Stomach smooth muscle (tissue), 2 donors: ENCODE data around the gene ARHGEF28.

ENCODE experiments used
- H3K27ac ChIP-seq: one replicate; pipeline ENCODE4 v1.7.0; 2013; ENCODE audit warnings: mild to moderate bottlenecking, low read length, inconsistent platforms
- H3K27me3 ChIP-seq, 2 donors: one replicate each; pipeline ENCODE4 v1.7.0; 2013; ENCODE audit warnings: low read length in 2 of 2; ENCODE audit not compliant: insufficient read depth in 2 of 2, control insufficient read depth in 1 of 2
- H3K36me3 ChIP-seq, 2 donors: one replicate each; pipeline ENCODE4 v1.7.0; 2013; ENCODE audit warnings: low read length in 2 of 2; ENCODE audit not compliant: control insufficient read depth in 2 of 2, insufficient read depth in 2 of 2
- H3K4me1 ChIP-seq: one replicate; pipeline ENCODE4 v1.7.0; 2013; ENCODE audit warnings: low read length; ENCODE audit not compliant: control insufficient read depth, insufficient read depth
- H3K4me3 ChIP-seq, 2 donors: one replicate each; pipeline ENCODE4 v1.7.0; 2013; ENCODE audit warnings: low read length in 2 of 2
- H3K9ac ChIP-seq, 2 donors: one replicate each; pipeline ENCODE4 v1.7.0; 2013; ENCODE audit warnings: low read length in 2 of 2, mild to moderate bottlenecking in 1 of 2
- H3K9me3 ChIP-seq, 2 donors: one replicate each; pipeline ENCODE4 v1.7.0; 2013; ENCODE audit warnings: low read length in 2 of 2; ENCODE audit not compliant: control insufficient read depth in 2 of 2
- donor health status: healthy.
- donor health status: Pancreatic carcinoma.

ARHGEF28 gene

DNA sequence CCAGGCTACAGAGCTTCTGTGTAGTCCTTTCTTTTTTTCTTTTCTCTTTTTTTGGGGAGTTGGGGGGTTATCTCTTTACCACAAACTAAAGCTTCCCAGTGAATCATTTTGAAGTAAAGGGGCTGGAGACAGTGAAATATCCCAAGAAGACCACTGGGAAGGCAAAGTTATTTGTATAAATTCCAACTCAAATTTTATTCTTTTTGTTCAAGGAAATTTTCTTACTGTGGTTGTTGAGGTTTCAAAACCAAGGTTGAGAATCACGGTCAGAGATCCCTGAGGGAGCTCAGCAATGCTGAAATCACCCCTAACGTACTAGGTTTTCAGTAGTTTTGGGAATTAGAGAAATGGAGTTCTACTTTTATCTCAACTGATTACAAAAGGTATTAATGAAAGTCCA, 175.7 kb downstream of the ARHGEF28 start:
- Histone ChIP-seq H3K9me3 (no peaks in the 10 kb centered on the region), H3K27me3 (no peaks in the 10 kb centered on the region), H3K9ac (no peak overlapping the region), H3K36me3 (no peaks in the 10 kb centered on the region), H3K27ac (no peak overlapping the region), H3K4me1 (no peaks in the 10 kb centered on the region), H3K4me3 (no peak overlapping the region)

DNA sequence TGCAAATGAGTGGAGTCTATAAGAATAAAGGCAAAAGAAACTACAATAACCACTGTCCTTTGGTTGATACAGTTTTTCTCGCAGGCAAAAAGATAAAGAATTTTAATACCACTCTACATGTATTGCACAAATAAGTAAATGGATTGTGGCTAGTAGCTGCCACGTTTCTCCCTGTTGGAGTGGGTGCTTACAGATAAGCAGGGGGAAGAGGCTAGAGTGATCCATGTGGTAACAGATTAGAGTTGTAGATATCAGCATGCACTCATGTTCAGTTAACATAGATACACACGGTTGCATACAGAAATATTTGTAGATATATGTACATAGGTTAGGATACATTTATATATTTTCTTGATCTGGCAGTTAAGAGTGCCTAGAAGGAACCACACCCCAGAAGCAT, 179.5 kb downstream of the ARHGEF28 start:
- Histone ChIP-seq H3K27ac (no peak overlapping the region), H3K9ac (no peak overlapping the region), H3K4me1 (no peaks in the 10 kb centered on the region), H3K27me3 (no peaks in the 10 kb centered on the region), H3K36me3 (no peaks in the 10 kb centered on the region), H3K4me3 (no peak overlapping the region), H3K9me3 (no peaks in the 10 kb centered on the region)

DNA sequence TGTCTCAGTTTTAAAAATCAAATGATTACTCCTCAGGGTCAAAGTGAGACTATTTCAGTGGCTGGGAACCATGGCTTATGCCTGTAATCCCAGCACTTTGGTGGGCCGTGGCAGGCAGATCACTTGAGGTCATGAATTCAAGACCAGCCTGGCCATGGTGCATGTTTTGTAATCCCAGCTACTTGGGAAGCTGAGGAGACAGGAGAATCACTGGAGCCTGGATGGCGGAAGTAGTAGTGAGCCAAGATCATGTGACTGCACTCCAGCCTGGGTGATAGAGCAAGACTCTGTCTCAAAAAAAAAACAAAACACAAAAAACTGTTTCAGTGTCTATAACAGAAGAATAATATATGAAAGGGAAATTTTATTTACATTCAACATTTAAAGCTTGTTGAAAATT, 182.9 kb downstream of the ARHGEF28 start:
- Histone ChIP-seq H3K9me3 (no peaks in the 10 kb centered on the region), H3K9ac (no peak overlapping the region), H3K4me3 (no peak overlapping the region), H3K27ac (no peak overlapping the region), H3K36me3 (no peaks in the 10 kb centered on the region), H3K27me3 (no peaks in the 10 kb centered on the region), H3K4me1 (no peaks in the 10 kb centered on the region)

DNA sequence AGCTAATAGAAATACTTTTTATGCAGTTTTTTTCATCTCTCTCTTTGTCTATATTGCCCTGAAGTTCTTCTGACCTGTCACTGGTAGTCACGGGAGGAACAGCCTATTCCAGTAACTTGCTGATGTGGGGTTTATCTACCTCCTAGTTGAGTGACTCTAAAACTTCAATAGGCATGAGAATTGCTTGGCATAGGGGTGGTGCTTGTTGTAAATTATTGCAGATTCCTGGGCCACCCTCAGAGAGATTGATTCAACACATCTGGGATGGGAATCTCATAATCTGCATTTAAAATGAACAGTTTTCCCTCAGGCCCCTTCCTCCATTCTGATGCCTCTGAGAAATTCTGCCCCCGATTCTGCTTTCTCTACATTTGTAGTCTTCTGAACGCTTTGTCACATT, 184.4 kb downstream of the ARHGEF28 start:
- Histone ChIP-seq H3K27ac (no peak overlapping the region), H3K9me3 (no peaks in the 10 kb centered on the region), H3K9ac (no peak overlapping the region), H3K27me3 (no peaks in the 10 kb centered on the region), H3K4me3 (no peak overlapping the region), H3K36me3 (no peaks in the 10 kb centered on the region), H3K4me1 (no peaks in the 10 kb centered on the region)

DNA sequence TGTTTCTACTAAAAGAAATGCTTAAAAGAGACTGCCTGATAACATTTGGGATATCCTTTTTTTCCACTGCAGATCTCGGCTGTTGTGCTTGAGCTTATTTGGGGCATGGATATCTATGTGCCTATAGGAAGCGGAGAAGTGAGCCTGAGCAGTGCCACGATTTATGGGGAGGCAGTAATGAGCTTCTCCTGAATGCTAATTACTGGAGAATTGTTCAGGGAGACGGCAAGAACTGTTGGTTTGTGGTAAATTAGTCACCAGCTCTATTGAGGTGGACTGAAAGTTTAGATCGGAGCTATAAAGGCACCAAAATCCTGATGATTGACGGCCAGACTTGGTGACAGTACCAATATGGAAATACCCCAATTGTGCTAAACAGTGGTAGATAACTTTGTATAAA, 186.5 kb downstream of the ARHGEF28 start:
- H3K36me3 ChIP-seq, result no peaks in the 10 kb centered on the region
- no peak overlapping the region for H3K27ac ChIP-seq
- no peaks in the 10 kb centered on the region for H3K9me3 ChIP-seq
- H3K27me3 ChIP-seq, result no peaks in the 10 kb centered on the region
- H3K9ac ChIP-seq, result no peak overlapping the region
- H3K4me1 ChIP-seq, result no peaks in the 10 kb centered on the region
- no peak overlapping the region for H3K4me3 ChIP-seq

DNA sequence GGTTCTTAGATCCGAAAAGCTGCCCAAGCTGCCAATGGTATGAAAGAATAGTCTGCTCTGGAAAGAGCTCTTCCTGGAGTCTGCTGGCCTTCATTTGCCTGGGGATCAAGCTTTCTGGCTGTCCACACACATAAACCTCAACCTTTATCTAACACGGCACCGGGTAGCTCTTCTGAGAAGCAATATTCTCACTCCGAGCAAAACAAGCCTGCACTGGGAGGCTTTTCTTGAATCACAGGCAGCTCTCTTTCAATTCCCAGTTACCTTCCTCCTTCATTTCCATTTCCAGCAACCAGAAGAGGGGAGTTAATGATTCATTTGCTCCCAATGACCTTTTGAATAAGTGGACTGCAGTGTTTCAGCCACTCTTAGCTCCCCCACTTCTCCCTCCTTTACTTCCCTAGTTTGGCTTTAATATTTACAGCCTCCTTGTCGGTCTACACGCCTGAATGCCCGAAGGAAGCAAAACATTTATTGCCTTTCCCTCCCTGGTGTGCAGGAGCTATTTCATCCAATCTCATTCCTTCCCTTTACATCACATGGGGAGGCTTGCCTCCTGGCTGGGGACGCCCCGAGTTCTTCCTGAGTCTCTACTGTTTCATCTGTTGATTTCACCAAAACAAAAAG, 187.1 kb downstream of the ARHGEF28 start:
- no peak overlapping the region for H3K27ac ChIP-seq
- H3K4me3 ChIP-seq, result no peak overlapping the region
- no peak overlapping the region for H3K9ac ChIP-seq
- no peaks in the 10 kb centered on the region for H3K36me3 ChIP-seq
- no peaks in the 10 kb centered on the region for H3K27me3 ChIP-seq
- no peaks in the 10 kb centered on the region for H3K4me1 ChIP-seq
- no peaks in the 10 kb centered on the region for H3K9me3 ChIP-seq

DNA sequence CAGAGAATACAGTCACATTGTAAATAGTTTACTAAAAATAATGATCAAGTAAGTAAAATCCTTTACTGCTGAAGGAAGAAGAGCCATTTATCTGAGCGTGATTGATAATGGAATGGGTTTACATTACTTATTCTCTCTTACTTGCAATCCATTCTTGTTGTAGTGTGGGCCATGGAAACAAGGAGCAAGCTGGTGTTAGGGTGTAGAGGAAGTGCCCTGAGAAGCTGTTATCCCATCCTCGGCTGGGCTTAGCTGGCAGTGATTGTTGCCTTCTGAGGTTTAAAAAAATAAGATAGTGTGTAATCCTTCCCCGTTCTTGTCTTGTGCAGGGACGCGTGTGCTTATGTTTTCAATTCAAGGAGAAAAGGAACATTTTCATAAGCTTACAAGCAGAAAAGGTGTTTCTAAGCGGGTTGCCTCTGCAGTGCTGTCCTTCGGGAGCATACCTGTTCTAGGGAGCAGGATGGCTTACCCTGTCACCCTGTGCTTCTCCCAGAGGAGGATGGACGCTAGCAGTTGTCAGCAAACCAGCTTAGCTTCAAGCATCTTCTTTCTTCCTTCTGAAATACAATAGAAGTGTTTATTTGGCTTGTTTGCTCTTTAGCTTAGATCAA, 188.3 kb downstream of the ARHGEF28 start:
- no peak overlapping the region for H3K4me3 ChIP-seq

DNA sequence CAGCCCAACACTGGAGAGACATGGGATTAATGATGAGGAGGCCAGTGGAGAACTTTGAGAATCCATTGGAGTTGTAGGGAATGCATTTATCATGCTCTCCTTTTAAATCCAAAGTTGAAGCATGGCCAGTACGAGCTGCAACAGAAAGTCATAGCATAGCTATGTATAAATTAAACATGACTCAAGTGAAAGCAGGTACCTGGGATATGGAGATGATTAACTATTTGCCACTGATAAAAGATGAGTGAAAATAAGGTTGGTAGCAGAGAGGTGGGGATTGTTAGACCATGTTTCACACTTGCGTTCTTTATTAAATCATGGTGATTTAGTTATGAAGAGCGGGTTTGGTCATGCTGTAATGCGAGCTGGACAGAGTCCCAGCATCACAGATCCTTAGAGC, 189.6 kb downstream of the ARHGEF28 start:
- Histone ChIP-seq H3K27me3 (no peaks in the 10 kb centered on the region), H3K4me1 (no peaks in the 10 kb centered on the region), H3K9me3 (no peaks in the 10 kb centered on the region), H3K9ac (no peak overlapping the region), H3K36me3 (no peaks in the 10 kb centered on the region), H3K4me3 (no peak overlapping the region), H3K27ac (no peak overlapping the region)

More for the DNA sequence above, 188.3 kb downstream of the ARHGEF28 start:
- Histone ChIP-seq H3K9me3 (no peaks in the 10 kb centered on the region), H3K36me3 (no peaks in the 10 kb centered on the region), H3K9ac (no peak overlapping the region), H3K27ac (no peak overlapping the region), H3K27me3 (no peaks in the 10 kb centered on the region), H3K4me1 (no peaks in the 10 kb centered on the region)

DNA sequence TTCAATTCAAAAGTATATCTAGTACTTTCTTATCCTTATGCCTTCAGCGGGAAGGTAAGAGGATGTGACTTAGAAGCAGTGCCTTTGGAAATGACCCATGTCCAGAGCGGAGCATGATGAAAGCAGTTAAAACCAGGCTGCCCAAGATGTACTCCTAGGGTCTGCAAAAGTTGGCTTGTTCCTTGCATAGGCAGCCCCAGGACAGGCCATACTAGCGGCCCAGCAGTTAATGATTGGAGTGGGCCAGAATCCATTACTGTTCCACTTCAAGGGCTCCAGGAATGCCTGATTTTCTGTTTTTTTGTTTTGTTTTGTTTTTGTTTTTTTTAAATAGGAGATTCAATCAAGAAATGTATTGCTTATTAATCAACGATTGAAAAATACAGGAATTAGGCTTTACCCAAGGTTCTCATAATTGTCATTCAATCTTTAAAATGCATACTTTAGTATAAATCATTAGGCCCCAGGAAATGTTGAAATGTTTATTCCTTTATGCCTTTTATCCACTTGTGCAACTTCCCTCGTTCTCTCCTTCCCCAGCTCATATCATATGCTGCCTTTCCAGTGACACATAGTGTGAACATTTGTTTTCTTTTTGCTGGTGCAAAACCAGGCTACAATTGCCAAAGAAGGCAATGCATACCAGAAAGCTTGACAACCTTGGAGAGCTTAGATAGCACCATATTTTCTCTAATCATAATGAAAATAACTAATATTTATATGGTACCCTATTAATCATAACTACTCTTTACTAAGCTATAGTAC, 190.8 kb downstream of the ARHGEF28 start:
- Histone ChIP-seq H3K27ac (no peak overlapping the region), H3K4me1 (no peaks in the 10 kb centered on the region), H3K9me3 (no peaks in the 10 kb centered on the region), H3K9ac (no peak overlapping the region), H3K36me3 (no peaks in the 10 kb centered on the region), H3K4me3 (no peak overlapping the region), H3K27me3 (no peaks in the 10 kb centered on the region)

DNA sequence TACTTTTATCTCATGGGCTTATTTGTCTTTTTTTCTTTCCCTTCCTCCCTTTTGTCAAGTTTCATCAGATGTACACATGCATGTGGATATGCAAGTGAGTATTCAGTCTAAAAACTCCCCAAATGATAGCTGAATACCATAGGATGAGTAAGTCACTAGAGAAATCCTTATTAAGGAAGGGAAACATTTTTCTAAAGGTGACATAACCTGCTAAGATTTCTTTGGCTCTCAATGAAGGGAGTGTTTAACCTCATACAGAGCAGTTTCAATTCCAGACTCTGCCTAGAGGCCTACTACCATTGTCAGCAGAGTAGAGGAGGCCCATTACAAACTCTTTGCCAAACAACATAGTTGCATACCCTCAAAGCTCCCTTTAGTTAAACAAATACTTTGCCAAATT, 192.4 kb downstream of the ARHGEF28 start:
- H3K36me3 ChIP-seq, result no peaks in the 10 kb centered on the region
- no peaks in the 10 kb centered on the region for H3K9me3 ChIP-seq
- no peak overlapping the region for H3K27ac ChIP-seq
- H3K27me3 ChIP-seq, result no peaks in the 10 kb centered on the region
- no peaks in the 10 kb centered on the region for H3K4me1 ChIP-seq
- no peak overlapping the region for H3K9ac ChIP-seq
- H3K4me3 ChIP-seq, result no peak overlapping the region

DNA sequence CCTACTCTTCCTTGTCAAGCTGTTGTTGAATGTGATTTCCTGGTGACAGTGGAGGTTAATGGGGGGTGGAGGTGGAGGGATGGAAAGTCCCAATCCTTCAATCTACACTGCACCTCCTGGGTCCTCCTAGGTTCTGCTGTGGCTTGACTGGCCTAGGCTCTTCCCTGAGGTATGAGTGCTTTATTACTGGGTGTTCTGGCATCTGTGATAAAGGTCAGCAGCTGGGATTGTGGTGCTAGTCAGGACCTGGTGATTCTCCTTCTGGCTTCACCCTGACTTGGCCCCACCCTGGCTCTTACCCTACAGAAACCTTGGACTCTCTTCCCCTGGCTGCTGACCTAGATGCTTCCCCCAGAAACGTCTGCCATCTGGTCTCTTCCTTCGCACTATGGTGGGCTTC, 194.3 kb downstream of the ARHGEF28 start:
- H3K27me3 ChIP-seq, result no peaks in the 10 kb centered on the region

More for the DNA sequence above, 194.3 kb downstream of the ARHGEF28 start:
- Histone ChIP-seq H3K9me3 (no peaks in the 10 kb centered on the region), H3K36me3 (no peaks in the 10 kb centered on the region), H3K4me3 (no peak overlapping the region), H3K27ac (no peak overlapping the region), H3K9ac (no peak overlapping the region), H3K4me1 (no peaks in the 10 kb centered on the region)
